T-helper 1 cell treated with Interleukin-12 subunit alpha and Interleukin-12 subunit beta and Interleukin-4 antibody, amounts not matched to agents 30 ng/mL and 1 ng/mL, for 36 hours (primary cell): ENCODE measurements around the gene CDK9. TPM values are rescaled to one million over a fixed set of nuclear protein-coding genes. Genes with fewer than 3 reads are reported as not detected.

Source experiments
- intact Hi-C: fragments of 100-400 bp; cut with micrococcal nuclease; formaldehyde crosslinking; loops from one replicate; pipeline ENCODE4 v1.15.1; 2024
- total RNA-seq: library from RNA; stranded (reverse); gene quantifications from 2 replicates; pipeline ENCODE4 v1.2.3, GENCODE V29; 2022

The CDK9 gene
- total RNA-seq, 1 donor from 2014 or later: 111 TPM

DNA sequence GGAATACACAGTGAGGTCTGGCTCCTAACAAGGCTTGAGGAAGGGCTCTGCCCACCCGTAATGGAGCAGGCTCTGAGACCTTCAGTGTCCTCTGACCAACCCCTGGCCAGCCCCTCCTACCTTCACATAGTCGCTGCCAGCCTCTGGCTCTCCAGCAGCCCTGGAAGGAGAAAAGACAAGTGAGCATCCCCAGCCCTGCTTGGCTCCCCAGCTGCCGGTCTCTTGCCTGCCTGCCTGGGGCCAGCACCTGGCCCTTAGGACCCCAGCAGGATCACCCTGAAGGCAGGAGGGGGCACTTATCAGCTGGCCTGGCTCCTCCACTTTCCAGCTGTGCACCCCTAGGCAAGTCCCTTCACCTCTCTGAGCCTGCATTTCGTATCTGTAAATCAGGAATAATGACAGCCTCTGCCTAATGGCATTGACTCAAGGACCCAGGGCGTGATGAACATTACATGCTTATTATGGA is 24.3 kb upstream of the CDK9 start:
- intact Hi-C loops: no loop called here

DNA sequence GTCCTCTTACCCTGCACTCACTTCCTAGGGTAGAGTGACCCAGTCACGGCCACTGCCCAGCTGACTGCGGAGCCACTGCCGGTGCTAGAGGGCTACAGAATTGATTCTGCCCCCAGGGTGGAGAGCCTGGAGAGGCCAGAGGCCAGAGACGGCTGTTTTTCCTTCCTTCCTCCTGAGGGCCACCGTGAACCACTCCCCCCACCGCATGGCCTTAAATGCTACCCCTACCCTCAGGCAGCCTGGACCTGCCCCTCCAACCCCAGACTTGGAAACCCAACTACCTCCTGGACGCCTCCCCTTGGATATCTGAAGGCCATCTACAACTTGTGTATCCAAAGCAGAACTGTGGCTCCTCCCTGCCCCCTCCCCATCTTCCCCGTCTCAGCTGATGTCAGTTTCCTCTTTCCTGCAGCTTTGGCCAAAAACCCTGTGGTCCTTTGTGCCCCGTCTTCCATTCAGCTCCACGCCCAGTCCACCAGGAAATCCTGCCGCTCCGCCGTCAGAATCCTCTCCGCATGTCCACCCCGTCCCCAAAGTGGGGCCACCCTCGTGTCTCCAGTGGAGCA is 23.6 kb upstream of the CDK9 start:
- intact Hi-C loops: no loop called here

DNA sequence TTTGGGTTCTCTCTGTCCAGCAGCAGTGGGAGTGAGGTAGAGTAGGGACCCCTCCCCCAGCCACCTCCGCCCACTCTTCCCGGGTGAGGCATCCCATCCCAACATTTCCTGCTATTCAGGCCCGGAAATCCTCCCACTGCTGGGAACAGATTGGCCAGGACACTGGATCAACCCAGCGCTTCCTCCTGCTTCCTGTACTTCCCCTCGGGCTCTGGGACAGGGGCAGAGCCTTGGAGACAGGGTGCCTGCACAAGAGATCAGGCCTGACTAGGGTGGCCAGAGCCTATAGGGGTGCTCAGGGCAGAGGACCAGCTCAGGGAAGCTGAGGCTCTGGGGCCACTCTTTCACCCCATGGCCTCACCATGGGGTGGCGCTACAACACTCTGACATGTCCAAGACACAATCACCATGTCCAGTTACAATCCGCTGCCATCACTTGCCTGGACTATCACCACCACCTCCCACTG is 21.9 kb upstream of the CDK9 start:
- intact Hi-C loops: no loop called here

DNA sequence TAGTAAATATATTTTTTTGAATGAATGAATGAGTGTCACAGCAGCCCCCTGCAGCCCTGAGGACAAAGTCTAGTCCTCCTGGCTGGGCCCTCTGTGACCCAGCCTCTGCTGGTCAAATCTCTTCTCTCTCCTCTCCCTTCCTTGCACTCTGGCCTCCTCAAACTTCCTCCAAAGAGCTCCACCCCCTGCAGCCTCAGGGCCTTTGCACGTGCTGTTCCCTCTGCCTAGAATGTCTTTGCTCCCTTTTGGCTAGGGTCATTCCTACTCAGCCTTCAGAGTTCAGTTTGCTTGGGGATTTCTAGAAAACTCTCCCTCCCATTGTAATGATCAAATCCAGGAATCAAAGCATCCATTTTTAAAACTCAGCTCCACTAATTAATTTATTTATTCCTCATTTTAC is 20.4 kb upstream of the CDK9 start:
- intact Hi-C loops: no loop called here

DNA sequence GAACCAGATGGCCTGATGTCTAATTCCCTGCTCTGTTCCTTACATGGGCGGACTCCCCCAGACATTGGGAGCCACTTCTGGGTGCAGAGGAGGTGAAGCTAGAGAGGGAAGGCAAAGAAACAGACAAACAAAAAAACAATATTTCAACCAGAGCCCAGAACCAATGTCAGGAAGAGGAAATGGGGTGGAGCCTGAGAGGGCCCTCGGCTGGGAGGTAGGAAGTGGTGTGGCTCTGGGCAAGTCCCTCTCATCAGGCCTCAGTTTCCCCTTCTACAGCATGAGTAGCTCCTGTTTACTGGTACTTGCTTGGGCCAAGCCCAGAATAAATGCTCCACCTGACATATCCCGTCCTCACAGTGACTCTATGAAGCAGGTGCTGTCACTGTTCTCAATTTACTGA is 18.4 kb upstream of the CDK9 start:
- intact Hi-C loops: no loop called here

DNA sequence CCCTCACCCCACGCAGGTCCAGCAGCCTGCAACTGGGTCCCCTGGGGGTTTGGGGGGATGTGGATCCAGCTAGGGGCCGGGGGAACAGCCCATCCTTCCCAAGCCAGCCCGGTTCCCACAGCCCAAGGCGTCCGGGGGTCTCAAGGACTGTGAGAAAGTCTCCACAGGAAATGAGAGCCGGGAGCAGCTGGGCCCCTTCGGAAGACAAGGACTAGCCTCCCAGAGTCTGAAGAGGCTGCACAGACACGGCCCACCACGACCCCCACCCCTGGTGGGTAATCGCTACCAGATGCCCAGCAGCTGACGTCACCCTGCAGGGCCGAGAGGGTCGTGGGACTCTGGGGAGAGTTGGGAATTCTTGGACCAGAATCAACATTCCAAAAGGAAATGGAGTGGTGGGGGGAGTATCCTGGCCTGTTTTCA is 17.9 kb upstream of the CDK9 start:
- intact Hi-C loops: no loop called here

DNA sequence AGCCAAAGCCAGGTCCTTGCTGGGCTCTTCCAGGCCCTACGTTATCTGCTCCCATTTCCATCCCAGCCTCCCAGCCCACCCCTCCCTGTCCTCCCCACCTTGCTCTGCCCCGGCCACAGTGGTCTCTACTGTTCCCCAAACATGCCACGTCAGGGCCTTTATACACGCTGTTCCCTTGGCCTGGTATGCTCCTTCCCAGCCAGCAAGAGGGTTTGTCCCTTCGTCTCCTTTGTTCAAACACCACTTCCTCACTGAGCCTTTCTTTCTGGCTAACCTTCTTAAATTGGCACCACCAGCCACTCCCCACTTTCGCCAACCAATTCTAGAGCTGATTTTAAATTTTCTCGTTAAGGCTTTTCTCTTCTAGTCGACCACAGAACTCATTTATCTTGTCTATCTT is 17.1 kb upstream of the CDK9 start:
- intact Hi-C loops: no loop called here

DNA sequence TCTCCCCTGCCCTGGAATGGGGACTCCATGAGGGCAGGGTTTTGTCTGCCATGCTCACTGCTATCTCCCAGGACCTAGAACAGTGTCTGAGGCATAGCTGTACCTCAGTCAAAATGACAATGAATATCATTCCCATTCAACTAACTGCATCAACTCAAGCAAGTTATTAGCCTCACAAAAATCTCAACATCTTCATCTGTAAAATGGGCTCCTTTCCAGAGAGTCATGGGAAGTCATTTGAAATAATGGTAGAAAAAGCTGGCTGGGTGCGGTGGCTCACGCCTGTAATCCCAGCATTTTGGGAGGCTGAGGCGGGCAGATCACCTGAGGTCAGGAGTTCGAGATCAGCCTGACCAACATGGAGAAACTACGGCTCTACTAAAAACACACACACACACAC is 16.7 kb upstream of the CDK9 start:
- intact Hi-C loops: no loop called here

DNA sequence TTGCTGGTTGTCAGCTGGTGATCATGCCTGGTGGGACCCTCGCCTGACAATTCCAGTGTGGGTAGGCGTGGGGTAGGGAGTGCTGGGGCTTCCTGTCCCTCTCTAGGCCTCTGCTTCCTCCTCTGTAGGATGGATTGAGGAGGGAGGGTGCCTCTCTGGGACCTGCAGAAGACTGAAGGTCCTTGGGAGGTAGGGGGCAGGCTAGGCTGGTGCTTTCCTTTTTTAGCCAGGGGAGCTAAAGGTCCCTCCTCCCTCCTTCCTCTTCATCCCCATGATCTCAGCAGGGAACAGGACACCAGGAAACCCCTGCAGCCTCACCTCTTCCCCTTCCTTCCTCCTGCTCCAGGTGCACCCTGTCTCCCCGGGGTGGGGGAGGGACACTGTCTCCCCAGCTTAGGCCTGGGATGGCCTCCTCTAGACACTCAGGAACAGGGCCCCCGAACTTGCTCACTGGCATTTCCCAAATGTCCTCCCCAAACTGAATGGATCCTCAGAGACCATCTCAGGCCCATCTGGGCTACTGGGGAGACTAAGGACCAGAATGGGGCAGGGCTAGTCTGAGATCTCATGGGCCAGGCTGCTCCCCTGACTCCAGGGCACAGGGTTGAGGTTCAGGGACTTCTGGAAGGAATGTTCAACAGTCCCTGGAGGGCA is 15.8 kb upstream of the CDK9 start:
- intact Hi-C loops: loop anchor here (2.0 to 10.0 kb wide), 8 partner anchors 135 to 1255 kb away; partner anchors contain the start of genes EEIG1, LRSAM1, NAIF1 and RPL12

DNA sequence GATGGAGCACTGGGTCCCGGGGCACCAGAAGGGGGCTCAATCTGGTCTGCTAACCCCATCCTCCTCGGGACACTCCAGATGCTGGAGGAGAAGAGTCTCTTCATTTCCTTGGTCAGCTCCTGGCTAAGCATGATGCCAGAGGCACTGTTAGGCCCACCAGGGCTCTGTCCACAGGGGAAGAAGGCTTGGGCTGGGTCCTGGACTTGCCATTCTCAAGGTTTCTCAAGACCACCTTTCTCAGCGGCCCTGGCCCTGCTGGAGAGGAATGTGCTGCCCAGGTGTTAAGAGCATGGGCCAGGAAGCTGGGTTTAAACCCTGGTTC is 15.3 kb upstream of the CDK9 start:
- intact Hi-C loops: loop anchor here (2.0 to 10.0 kb wide), 8 partner anchors 134 to 1254 kb away; partner anchors contain the start of genes EEIG1, LRSAM1, NAIF1 and RPL12

DNA sequence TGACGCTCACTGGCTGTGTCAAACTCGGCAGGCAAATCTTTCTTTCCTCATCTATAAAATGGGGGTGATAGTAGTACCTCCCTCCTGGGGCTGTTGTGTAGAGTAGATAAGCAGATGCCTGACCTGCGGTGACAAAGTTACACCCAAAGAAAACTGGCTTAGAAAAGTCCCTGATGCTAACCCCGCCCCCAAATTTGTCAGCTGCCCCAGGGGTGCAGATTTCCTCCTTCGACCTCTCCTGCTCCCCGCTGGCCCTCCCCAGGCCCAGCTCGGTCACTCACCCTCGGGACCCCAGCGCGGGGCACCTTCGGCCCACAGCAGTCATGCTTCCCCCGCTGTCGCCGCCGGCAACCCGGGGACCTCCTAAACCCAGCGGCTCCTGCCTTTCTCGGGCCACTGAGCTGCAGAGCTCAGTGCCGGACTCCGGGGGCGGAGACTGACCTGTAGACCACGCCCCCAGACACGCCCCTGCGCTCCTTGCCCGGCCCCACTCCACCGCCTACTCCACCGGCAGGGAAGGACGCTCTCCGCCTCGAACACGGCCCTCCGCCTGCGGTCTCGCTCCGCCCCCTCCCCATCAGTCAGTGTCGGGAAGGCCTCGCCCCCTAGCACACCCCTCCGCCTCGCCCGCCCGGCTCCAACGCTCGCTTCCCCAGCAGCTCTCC is 14.8 kb upstream of the CDK9 start:
- intact Hi-C loops: loop anchor here (1.0 to 10.0 kb wide), 18 partner anchors 8 to 1254 kb away; partner anchors contain the start of genes EEIG1, FPGS, LRSAM1 and NAIF1

DNA sequence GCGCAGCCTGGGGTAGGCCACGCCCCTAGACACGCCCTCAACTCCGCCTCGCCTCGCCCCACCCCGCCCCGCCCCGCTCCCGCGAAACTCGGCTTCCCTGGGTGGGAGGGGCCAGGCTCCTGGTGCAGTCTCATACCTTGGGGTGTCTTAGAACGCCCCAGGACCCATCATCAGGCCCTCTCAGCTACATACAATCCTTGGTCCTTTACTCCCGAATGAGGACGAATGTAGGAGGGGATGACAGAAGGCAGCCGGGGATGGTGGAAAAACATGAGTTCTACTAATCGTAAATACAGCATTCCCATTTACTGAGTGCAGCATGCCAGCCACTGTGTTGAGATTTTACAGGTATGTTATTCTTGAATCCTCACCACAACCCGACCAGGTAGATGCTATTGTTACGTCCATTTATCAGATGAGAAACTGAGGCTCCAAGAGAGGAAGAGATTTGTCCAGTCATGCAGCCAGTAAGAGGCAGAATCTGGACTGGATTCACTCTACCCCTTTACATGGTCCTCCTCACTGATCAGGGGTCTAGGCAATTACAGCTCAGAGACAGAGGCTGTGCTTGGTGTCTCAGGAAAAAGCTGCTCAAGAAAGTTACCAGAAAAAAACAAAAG is 14.2 kb upstream of the CDK9 start:
- intact Hi-C loops: loop anchor here (1.0 to 10.0 kb wide), 18 partner anchors 8 to 1253 kb away; partner anchors contain the start of genes EEIG1, FPGS, LRSAM1 and NAIF1

DNA sequence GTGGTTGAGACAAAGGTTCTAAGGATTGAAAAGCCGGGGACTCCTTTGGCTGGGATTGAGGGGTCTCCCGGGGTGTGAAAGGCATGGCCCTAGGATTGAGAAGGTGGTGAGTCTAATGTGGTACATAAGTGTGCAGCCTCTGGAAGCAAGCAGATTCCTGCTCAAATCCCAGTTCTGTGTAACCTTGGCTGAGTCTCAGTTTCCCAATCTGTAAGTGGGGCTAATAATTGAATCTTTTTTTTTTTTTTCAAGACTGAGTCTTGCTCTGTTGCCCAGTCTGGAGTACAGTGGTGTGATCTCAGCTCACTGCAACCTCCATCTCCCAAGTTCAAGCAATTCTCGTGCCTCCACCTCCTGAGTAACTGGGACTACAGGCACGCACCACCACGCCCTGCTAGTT is 13.2 kb upstream of the CDK9 start:
- intact Hi-C loops: loop anchor here (5.0 to 10.0 kb wide), 2 partner anchors 320 to 1252 kb away; partner anchors contain the start of genes LRSAM1, RPL12 and SH3GLB2

DNA sequence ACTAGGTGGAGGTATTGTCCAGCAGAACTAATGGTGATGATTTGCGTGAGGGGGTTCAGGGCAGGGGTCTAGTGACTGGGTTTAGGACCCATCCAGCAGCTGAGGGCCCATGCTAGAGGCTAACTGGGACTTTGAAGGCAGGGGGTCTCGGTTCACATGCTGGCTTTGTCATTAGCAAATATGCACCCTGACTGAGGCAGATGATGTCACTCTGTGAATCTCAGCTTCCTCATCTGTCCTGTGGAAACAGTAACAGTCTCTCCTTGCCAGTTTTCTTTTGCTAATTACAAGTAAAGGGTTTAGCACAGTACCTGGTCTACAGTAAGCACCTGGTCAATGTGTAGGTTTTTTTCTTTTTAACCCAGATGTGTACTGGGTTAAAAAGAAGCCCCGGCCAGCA is 12.6 kb upstream of the CDK9 start:
- intact Hi-C loops: loop anchor here (5.0 to 10.0 kb wide), 2 partner anchors 321 to 1252 kb away; partner anchors contain the start of genes LRSAM1, RPL12 and SH3GLB2

DNA sequence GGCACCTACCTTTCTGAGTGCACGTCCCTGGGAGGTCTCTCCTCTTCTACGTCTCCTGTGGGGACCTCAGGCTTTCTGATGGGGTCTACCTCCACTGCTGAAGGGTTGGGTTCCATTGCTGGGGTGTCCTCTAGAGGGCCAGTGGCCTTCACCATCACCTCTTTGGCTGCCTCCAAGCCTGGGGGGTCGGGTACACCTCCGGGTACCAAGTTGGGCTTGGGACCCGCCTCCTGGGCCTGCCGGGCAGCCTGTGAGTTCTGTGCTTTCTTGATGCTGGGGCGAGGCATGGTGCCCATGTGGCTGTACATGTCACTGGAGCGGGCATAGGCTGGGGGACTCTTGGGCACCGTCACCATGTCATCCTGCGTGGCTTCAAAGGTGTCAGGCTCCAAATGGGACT is 11.9 kb upstream of the CDK9 start:
- intact Hi-C loops: loop anchor here (5.0 to 10.0 kb wide), 2 partner anchors 322 to 1251 kb away; partner anchors contain the start of genes LRSAM1, RPL12 and SH3GLB2

DNA sequence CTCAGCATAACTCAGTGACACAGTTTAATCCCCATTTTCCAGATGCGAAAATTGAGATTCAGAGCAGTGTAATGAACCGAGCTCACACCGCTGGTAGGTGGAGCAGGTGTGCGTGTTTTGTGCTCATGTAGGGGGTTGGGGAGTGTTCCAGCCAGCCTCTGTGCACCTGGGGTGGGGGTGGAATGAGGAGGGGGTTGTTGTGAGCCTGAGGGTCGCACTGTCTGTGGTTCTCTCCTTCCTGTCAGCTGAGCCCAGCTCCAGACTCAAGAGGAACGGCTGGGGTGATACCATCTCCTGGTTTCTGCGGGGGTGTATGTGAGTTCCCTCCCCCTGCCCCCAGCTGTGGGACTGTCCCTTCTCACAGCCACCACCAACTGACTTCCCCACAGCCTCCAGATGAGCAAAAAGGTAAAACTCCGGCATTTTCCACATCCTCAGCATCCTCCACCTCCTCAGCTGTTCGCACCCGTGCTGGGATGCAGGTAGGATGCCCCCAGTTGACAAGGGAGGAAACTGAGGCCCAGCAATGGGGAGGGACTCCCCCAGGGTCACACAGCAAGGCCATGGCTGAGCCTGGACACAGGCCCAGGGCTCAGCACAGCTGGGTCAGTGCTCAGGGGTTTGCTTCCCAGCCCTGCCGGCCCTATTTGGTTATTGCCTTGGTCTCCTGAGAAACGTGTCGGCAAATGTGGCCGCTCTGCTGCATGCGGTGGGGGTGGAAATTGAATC is 9.5 kb upstream of the CDK9 start:
- intact Hi-C loops: loop anchor here (1.0 to 10.0 kb wide), 3 partner anchors 9 to 1248 kb away; partner anchors contain the start of gene SH3GLB2

DNA sequence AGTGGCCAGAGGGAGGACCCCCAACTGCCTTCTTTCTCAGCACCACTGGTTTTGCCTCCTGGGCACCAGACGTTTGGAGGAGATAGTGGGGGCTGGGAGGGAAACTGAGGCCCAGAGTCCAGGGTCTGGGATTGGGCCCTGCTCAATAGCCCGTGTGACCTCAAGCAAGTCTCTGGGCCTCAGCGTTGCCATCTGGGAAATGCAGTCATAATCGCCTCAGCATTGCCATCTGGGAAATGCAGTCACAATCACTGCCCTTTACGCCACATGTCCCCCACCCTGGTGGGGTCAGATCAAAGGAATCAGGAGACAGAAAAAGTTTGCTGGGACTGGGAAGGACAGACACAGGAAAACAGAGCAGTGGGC is 8.9 kb upstream of the CDK9 start:
- intact Hi-C loops: loop anchor here (1.0 to 10.0 kb wide), 3 partner anchors 8 to 1248 kb away; partner anchors contain the start of gene SH3GLB2

DNA sequence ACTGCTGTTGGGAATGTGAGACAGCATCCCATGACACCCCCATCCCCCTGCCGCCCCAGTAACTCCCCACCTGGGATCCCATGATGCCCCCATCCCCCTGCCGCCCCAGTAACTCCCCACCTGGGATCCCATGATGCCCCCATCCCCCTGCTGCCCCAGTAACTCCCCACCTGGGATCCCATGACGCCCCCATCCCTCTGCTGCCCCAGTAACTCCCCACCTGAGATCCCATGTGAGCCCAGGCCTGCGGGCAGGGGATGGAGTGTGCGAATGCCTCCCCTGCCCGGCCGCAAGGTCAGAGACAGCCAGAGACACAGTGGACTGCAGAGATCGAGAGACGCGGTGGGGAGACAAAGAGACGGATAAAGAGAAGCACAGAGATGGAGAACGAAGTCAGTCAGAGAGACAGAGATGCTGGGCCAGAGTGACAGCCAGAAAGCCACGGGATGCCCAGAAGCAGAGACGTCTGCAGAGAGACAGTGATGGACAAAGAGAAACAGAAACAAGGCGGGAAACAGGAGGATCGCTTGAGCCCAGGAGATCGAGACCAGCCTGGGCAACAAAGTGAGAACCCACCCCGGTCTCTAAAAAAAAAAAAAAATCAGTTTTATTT is 8.4 kb upstream of the CDK9 start:
- intact Hi-C loops: loop anchor here (5.0 to 10.0 kb wide), 2 partner anchors 250 to 1247 kb away; partner anchors contain the start of gene SH3GLB2

DNA sequence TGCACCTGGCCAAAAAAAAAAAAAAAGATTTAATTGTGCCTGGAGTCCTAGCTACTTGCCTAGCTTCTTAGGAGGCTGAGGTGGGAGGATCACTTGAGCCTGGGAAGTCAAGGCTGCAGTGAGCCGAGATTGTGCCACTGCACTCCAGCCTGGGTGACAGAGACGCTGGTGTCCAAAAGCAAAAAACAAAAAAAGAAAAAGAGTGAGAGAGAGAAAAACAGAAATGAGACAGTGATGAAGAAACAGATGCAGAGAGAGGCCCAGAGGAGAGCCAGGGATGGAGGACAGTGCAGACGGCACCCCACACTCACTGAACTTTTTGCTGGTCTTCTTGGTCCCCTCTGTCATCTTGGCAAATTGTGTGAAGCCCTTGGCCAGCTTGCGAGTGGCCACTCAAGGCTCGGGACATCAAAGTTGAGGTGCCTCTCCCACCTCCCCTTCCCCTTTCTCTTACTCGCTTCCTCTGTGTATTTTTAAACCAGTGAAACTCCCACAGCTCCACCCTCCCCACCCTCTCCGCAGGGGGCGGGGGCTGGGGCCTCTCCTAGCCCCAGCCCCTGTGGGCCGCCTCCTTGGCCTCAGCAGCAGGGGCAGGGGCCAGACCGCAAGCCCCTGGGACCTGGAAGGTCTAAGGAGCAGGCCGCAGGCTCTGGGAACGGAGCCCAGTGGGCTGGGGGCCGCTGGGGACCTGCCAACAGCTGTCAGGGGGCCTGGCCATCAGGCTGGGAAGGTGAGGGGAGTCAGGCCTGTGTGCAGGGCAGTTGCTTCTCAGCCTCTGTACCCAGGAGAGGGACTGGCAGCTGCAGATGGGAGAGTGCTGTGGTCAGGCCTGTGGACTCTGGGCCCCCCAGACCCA is 7.3 kb upstream of the CDK9 start, which contains the start of gene SH2D3C:
TSS of gene SH2D3C (minus strand) at position 387 of the 856 bp plus-strand sequence. CDS start at position 348, 39 bp downstream.
- intact Hi-C loops: loop anchor here (1.0 to 10.0 kb wide), 3 partner anchors 7 to 1246 kb away; partner anchors contain the start of gene SH3GLB2
